Activated T-helper 1 cell treated with anti-CD3 and anti-CD28 coated beads, Interleukin-12 subunit alpha, Interleukin-12 subunit beta, Interleukin-2, Interleukin-4 antibody, amounts not matched to agents 30 ng/mL and 10 ng/mL and 1 ng/mL, durations not matched to agents 14 hours and 24 hours and 36 hours (primary cell): ENCODE results near the gene GAREM2. TPM values are rescaled to one million over a fixed set of nuclear protein-coding genes. Genes with fewer than 3 reads are reported as not detected.

ENCODE experiments used
- DNase-seq: peaks from one replicate; pipeline ENCODE4 v3.0.0; 2021; ENCODE audit warnings: low spot score
- H3K27ac Mint-ChIP-seq: one replicate; pipeline ENCODE4 v1.8.0; 2021; ENCODE audit warnings: mild to moderate bottlenecking, mixed read lengths
- H3K27me3 Mint-ChIP-seq: one replicate; pipeline ENCODE4 v1.8.0; 2022; ENCODE audit warnings: mild to moderate bottlenecking, moderate library complexity, mixed read lengths; ENCODE audit not compliant: insufficient read depth
- H3K36me3 Mint-ChIP-seq: one replicate; pipeline ENCODE4 v1.8.0; 2021; ENCODE audit warnings: low read depth, mixed read lengths
- H3K4me1 Mint-ChIP-seq: one replicate; pipeline ENCODE4 v1.8.0; 2021; ENCODE audit warnings: low read depth, mixed read lengths
- H3K4me3 Mint-ChIP-seq: one replicate; pipeline ENCODE4 v1.8.0; 2021; ENCODE audit warnings: mild to moderate bottlenecking, moderate library complexity, mixed read lengths
- H3K9me3 Mint-ChIP-seq: one replicate; pipeline ENCODE4 v1.8.0; 2021; ENCODE audit warnings: mixed read lengths
- intact Hi-C: fragments of 100-400 bp; cut with micrococcal nuclease; formaldehyde crosslinking; loops from one replicate; pipeline ENCODE4 v1.15.1; 2024
- total RNA-seq: library from RNA; stranded (reverse); gene quantifications from 2 replicates; pipeline ENCODE4 v1.2.3, GENCODE V29; 2022

Gene GAREM2
- total RNA-seq, 1 donor from 2014 or later: 6.1 TPM

- H3K4me3 Mint-ChIP-seq: peak overlapping the region; percentile 73
- no peak for DNase-seq
- intact Hi-C loops: loop anchor here (5.0 kb wide), 1 partner anchor 157 kb away; no protein-coding TSS in a partner anchor
These were observed 2.0 kb downstream of the GAREM2 start for GRCh38 chr2:26174691-26175465.

GRCh38 chr2:26175466-26176278 is 2.8 kb downstream of the GAREM2 start:
- intact Hi-C loops: no loop called here
- Mint-ChIP-seq H3K4me1 (peaks cover 25% of the 10 kb centered on the region), H3K4me3 (no peak overlapping the region), H3K36me3 (no peaks in the 10 kb centered on the region), H3K27ac (no peak overlapping the region), H3K9me3 (no peaks in the 10 kb centered on the region), H3K27me3 (peaks cover 51% of the 10 kb centered on the region)
- DNase-seq: no peak

More at GRCh38 chr2:26174691-26175465, 2.0 kb downstream of the GAREM2 start:
- H3K4me1 Mint-ChIP-seq: peaks cover 21% of the 10 kb centered on the region
- H3K27me3 Mint-ChIP-seq: peaks cover 49% of the 10 kb centered on the region
- no peaks in the 10 kb centered on the region for H3K9me3 Mint-ChIP-seq
- H3K27ac Mint-ChIP-seq: no peak overlapping the region
- H3K36me3 Mint-ChIP-seq: no peaks in the 10 kb centered on the region

DNA sequence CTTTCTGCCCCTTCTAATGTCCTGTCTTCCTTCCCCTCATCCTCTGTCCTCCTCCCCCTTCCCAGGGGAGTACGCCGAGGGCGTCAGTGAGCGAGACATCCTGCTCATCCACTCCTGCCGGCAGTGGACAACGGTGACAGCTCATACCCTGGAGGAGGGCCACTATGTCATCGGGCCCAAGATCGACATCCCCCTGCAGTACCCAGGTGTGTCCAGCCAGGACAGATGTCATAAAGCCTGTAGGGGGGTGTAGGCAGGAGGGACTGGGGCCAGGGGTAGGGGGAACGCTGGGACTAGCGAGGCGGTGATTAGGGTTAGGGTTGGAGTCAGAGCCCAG is 3.4 kb downstream of the GAREM2 start:
- Mint-ChIP-seq H3K4me1 (peaks cover 25% of the 10 kb centered on the region), H3K36me3 (no peaks in the 10 kb centered on the region), H3K9me3 (no peaks in the 10 kb centered on the region), H3K27me3 (peaks cover 51% of the 10 kb centered on the region), H3K4me3 (no peak overlapping the region), H3K27ac (no peak overlapping the region)
- intact Hi-C loops: no loop called here
- DNase-seq: no peak

DNA sequence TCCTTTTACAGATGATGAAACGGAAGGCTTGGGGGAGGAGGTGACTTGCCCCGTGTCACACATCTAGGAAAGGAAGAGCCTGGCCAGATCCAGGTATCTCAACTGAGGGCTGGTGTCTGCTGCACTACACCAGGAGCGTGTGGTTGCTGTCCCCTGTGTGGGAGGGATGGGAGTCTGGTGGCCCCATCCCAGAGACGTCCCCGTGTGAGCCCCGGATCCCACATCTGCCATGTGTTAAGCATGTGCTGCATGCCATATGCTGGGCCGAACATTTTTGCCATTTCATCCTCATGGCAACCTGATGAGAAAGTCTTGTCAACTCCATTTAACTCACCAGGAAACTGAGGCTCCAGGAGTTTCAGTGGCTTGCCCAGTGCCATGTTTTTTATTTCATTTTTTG is 4.2 kb downstream of the GAREM2 start:
- Mint-ChIP-seq H3K9me3 (no peaks in the 10 kb centered on the region), H3K4me3 (no peak overlapping the region), H3K36me3 (no peaks in the 10 kb centered on the region), H3K4me1 (peaks cover 16% of the 10 kb centered on the region), H3K27ac (no peak overlapping the region), H3K27me3 (peaks cover 47% of the 10 kb centered on the region)
- DNase-seq: no peak
- intact Hi-C loops: no loop called here

DNA sequence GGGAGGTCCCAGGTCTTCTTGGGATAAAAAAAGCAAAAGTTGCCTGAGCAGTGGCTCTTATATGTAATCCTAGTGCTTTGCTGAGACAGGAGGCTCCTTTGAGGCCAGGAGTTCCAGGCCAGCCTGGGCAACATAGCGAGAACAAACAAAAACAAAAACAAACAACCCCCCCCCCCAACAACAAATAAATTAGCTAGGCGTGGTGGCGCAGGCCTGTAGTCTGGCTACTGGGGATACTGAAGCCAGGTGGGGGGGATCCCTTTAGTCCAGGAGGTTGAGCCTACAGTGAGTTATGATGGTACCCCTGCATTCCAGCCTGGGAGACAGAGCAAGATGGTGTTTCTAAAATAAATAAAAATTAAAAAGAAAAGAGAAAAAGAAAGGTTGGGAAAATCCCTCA is 5.4 kb downstream of the GAREM2 start:
- no peak overlapping the region for H3K27ac Mint-ChIP-seq
- peaks cover 14% of the 10 kb centered on the region for H3K4me1 Mint-ChIP-seq
- intact Hi-C loops: no loop called here
- peaks cover 44% of the 10 kb centered on the region for H3K27me3 Mint-ChIP-seq
- H3K9me3 Mint-ChIP-seq: no peaks in the 10 kb centered on the region
- no peak for DNase-seq
- no peak overlapping the region for H3K4me3 Mint-ChIP-seq
- H3K36me3 Mint-ChIP-seq: no peaks in the 10 kb centered on the region

DNA sequence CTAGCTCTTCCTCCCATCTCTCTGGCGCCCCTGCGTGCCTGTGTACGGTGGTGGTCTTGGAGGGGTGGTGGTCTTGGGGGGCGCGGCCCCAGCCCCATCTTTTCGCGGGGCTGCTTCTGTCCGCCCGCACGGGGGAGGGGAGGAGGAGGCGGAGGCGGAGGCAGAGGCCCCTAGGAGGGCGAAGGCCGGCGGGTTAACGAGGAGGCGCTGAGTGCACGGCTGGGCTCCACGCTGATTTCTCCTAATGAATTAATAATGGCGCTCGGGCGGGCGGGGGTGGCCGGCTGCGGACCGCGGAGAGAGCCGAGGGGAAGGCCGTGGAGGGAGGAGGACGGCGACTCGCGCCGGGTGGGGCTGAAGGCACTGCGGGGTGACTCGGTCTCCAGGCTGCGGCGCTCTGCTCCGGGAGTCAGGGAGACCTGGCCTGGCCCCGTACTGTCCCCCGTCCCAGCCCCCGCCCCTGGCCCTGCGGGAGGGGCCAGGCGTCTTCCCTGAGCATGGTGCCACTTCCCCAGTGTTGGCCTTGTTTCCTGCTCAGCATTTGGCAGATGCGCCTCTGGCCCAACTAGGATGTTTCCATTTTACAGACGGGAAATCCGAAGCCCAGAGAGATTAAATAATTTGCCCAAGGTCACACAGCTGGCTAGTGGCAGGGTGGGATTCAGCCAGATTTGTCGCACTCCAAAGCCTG is 6.0 kb downstream of the GAREM2 start:
- Mint-ChIP-seq H3K27ac (no peak overlapping the region), H3K36me3 (no peaks in the 10 kb centered on the region), H3K9me3 (no peaks in the 10 kb centered on the region), H3K27me3 (peaks cover 44% of the 10 kb centered on the region), H3K4me3 (peak overlapping the region; percentile 33), H3K4me1 (peaks cover 14% of the 10 kb centered on the region)
- intact Hi-C loops: no loop called here
- no peak for DNase-seq

- no peak for DNase-seq
- intact Hi-C loops: no loop called here
- H3K4me3 Mint-ChIP-seq: peak overlapping the region; percentile 33
- peaks cover 11% of the 10 kb centered on the region for H3K4me1 Mint-ChIP-seq
- H3K9me3 Mint-ChIP-seq: no peaks in the 10 kb centered on the region
- no peak overlapping the region for H3K27ac Mint-ChIP-seq
- H3K36me3 Mint-ChIP-seq: no peaks in the 10 kb centered on the region
- H3K27me3 Mint-ChIP-seq: peaks cover 38% of the 10 kb centered on the region
These were observed 6.6 kb downstream of the GAREM2 start for GRCh38 chr2:26179446-26179913.

DNA sequence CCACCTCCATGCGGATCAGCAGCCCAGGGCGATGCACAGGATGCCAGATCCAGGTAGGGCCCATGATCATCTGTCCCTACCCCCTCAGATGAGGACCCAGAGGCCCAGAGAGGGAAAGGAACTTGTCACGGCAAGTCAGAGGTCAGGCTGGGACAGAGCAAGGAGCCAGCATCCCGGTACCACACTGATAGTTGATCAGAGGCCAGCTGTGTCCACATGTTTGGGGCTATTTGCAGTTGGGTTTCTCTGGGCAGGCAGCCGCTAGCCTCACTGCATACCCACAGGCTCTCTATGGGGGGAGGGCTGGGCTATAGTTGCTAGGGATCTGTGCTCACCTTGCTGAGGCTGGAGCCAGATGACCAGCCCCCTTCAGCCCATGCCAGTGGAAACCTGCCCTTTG is 9.6 kb downstream of the GAREM2 start:
- peaks cover 16% of the 10 kb centered on the region for H3K4me1 Mint-ChIP-seq
- no peaks in the 10 kb centered on the region for H3K9me3 Mint-ChIP-seq
- H3K4me3 Mint-ChIP-seq: no peak overlapping the region
- peaks cover 30% of the 10 kb centered on the region for H3K27me3 Mint-ChIP-seq
- H3K36me3 Mint-ChIP-seq: no peaks in the 10 kb centered on the region
- intact Hi-C loops: no loop called here
- H3K27ac Mint-ChIP-seq: no peak overlapping the region
- DNase-seq: no peak

GRCh38 chr2:26182887-26183630 is 10.2 kb downstream of the GAREM2 start:
- no peak for DNase-seq
- intact Hi-C loops: no loop called here
- Mint-ChIP-seq H3K4me1 (peaks cover 16% of the 10 kb centered on the region), H3K36me3 (no peaks in the 10 kb centered on the region), H3K9me3 (no peaks in the 10 kb centered on the region), H3K4me3 (peak overlapping the region; percentile 73), H3K27ac (peak overlapping the region; percentile 44), H3K27me3 (peaks cover 30% of the 10 kb centered on the region)

- no peaks in the 10 kb centered on the region for H3K9me3 Mint-ChIP-seq
- H3K36me3 Mint-ChIP-seq: no peaks in the 10 kb centered on the region
- intact Hi-C loops: loop anchor here (1.0 to 2.0 kb wide), 2 partner anchors 61 to 96 kb away; partner anchors contain the start of genes HADHA and HADHB
- H3K27me3 Mint-ChIP-seq: peaks cover 26% of the 10 kb centered on the region
- H3K4me3 Mint-ChIP-seq: peak overlapping the region; percentile 73
- DNase-seq: no peak
- H3K4me1 Mint-ChIP-seq: peaks cover 15% of the 10 kb centered on the region
- H3K27ac Mint-ChIP-seq: peak overlapping the region; percentile 76
These were observed 11.2 kb downstream of the GAREM2 start for GRCh38 chr2:26184121-26184520.

DNA sequence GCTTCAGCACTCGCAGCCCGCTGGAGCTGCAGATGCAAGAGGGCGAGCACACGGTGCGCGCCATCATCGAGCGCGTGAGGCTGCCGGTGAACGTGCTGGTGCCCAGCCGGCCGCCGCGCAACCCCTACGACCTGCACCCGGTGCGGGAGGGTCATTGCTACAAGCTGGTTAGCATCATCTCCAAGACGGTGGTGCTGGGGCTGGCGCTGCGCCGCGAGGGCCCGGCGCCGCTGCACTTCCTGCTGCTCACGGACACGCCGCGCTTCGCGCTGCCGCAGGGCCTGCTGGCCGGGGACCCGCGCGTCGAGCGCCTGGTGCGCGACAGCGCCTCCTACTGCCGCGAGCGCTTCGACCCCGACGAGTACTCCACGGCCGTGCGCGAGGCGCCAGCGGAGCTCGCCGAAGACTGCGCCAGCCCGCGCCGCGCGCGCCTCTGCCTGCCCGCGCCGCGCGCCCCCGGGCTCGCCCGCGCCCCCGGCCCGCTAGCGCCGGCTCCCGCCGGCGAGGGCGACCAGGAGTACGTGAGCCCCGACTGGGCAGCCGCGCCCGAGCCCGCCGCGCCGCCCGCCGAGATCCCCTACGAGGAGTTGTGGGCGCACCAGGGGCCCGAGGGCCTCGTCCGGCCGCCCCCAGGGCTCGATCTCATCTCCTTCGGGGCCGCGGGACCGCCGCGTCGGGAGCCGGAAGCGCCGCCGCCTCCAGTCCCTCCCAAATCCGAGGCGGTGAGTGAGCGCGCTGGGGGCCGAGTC is 11.8 kb downstream of the GAREM2 start:
- H3K36me3 Mint-ChIP-seq: no peaks in the 10 kb centered on the region
- intact Hi-C loops: loop anchor here (1.0 to 2.0 kb wide), 3 partner anchors 60 to 146 kb away; partner anchors contain the start of genes HADHA and HADHB
- no peak overlapping the region for H3K27ac Mint-ChIP-seq

More for the DNA sequence above, 11.8 kb downstream of the GAREM2 start:
- Mint-ChIP-seq H3K4me3 (peak overlapping the region; percentile 81), H3K9me3 (no peaks in the 10 kb centered on the region), H3K27me3 (peaks cover 22% of the 10 kb centered on the region), H3K4me1 (peaks cover 12% of the 10 kb centered on the region)
- DNase-seq: peak; percentile 86
